HG02870 (cell line): ENCODE data around the gene RB1.
"Not testable (repeated sequence)": the region's sequence is repeated elsewhere in the genome, so short reads cannot be mapped to it uniquely, and the experiment has no call there.

Experiments
- ATAC-seq: cut with Tn5 transposase; IDR thresholded peaks from one replicate; pipeline ENCODE4 v1.9.1; 2021; ENCODE audit warnings: mild to moderate bottlenecking, moderate library complexity; ENCODE audit not compliant: unreplicated experiment

The RB1 gene

DNA sequence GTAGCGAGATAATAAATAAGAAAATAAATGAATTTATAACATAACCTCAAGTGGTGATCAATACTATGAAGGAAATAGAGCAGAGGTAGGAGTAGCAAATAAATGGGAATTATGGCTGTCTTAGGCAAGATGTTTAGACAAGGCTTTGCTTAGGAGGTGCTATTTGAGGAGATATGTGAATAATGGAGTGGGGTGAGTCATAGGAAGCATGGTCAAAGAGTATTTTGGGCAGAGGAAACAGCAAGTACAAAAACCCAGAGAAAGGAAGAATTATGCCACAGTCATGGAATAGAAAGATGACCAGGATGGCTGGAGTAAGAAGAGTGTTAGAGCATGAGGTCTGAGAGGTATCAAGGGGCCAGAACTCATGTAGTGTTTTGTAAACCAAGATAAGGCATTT, 142.9 kb downstream of the RB1 start:
- no peak for ATAC-seq

DNA sequence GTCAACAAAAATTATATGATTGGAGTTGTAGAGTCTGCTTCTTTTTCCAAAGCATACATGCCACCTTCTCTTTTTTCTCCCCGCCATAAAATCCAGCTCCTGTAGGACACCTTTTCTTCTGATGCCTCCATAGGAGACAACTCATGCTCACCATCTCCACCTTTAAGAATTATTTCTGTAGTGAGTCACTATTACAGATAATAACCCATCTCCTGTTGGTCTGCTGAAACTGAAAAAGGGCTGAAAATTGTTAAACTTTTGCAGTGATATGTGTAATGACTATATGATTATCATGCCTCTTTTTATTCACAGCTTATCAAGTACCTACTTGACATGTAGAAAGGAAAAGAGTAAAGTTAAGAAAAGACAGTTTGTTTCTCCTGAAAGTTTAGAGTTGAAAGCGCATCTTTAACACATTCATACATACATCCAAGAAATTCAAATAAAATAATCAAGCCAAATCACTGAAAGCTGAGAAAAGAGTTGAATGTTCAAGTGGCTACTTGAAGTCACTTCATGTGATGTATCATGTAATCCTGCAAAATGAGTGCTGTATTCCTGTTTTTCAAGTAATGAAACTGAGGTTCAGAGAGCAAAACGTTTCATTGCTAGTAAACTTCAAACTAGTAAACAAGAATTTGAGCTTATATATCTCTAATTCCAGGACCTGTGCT, 144.9 kb downstream of the RB1 start:
- ATAC-seq = no peak

DNA sequence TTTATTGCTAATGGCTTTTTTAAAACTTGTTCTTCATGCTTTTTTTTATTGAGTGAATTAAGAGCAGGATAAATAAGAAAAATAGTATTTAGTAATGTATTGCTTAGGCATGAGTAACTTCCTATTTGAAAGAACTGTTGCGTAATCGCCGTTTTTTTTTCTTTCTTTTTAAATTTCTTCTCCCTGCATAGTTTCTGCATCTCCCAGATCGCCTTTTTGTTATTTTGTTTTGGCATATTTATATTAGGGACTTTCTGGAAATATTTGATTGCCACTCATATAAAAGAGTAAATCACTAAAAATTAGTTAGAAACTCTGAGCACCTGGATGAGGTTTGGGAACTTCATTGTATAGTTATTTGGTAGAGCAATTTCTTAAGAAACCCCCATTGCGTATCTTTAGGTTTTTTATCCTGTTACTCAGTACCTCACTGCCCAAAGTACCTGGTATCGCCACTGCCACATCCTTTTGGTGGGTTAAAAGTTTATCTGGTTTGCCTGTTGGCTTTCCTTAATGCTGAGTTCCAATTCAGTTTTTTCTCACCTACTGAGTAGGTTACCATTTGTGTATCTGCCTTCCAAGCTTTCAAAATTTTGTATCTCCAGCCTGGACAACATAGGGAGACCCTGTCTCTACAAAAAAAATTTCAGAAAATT, 145.5 kb downstream of the RB1 start:
- ATAC-seq = no peak

DNA sequence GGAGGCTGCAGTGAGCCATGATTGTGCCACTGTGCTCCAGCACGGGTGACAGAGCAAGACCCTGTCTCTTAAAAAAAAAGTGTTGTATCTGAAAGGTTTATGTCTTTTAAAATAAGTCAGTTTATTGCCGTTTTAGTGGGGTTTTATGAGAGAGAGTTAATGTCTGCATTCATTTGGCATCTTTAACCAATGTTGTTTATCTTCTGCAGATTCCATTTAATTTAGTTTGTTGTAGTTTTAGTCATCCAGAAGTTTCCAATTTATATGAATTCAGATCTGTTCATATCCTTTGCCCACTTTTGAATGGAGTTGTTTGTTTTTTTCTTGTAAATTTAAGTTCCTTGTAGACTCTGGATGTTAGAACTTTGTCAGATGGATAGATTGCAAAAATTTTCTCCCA, 146.1 kb downstream of the RB1 start:
- no peak for ATAC-seq

DNA sequence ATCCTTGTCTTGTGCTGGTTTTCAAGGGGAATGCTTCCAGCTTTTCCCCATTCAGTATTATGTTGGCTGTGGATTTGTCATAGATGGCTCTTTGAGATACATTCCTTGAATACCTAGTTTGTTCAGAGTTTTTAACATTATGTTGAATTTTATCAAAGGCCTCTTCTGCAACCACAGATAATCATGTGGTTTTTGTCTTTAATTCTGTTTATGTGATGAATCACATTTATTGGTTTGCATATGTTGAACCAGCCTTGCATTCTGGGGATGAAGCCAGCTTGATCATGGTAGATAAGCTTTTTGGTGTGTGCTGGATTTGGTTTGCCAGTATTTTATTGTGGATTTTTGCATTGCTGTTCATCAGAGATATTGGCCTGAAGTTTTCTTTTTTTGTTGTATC, 147.6 kb downstream of the RB1 start:
- not testable (repeated sequence) for ATAC-seq

DNA sequence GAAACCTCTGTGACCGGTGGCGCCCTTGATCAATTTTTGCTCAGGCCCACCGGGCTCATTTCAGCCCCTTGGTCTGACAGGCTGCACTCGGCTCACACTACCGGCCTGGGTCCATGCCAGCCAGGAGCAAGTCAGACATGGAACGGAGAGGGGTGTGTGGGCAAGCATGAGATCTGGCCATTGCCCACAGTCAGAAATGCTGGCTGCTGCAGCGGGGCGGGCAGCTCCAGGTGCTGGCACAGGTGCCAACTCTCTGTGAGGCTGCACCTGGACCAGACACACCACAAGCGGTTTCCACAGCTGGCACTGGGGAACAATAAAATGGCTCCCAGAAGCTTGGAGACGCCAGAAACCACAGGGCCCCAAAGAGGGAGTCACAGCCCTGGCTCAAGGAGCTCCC, 153.0 kb downstream of the RB1 start:
- no peak for ATAC-seq

DNA sequence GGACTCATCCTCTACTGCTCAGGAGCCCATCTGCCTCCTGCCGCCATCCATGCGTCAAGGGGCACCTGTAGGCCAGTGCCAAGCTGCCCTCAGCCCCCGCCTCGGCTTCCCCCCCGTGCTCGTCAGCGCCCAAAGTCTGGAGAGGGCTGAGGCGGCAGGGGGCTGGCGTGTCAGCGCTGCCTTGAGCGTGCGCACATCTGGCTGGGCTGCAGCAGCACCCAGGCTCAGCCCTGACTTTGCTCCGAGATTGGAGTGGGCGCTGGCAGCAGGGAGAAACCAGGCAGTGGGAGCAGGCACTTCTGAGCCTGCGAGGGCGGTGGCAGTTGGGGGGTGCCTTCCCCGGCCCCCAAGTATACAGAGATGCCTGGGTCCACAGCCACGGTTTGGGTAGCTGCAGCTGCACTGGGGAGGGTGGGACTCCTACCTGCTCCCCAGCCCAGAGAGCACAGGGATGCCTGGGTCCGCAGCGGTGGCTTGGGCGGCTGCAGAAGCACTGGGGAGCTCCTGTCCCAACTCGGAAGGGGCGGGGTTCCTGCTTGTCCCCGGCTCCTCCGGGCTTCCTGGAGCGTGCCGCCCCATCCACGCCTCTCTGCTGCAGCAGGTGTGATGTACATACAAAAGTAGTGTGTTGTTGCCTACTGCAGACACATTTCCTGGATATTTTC, 154.2 kb downstream of the RB1 start:
- ATAC-seq = no peak

DNA sequence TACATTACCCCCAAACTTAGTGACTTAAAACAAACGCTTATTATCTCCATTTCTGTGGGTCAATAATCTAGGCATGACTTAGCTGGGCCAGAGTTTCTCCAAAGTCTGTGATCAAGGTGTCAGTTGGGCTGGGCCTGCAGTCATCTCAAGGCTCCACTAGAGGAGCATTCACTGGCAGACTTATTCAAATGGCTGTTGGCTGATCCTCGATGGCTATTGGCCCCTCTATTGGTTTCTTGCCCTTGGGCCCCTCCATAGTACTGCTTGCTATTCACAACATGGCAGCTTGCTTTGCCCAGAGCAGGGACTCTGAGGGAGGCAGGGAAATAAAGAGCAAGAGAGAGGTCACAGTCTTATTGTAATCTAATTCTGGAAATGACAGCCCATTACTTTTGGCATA, 171.7 kb downstream of the RB1 start:
- no peak for ATAC-seq

DNA sequence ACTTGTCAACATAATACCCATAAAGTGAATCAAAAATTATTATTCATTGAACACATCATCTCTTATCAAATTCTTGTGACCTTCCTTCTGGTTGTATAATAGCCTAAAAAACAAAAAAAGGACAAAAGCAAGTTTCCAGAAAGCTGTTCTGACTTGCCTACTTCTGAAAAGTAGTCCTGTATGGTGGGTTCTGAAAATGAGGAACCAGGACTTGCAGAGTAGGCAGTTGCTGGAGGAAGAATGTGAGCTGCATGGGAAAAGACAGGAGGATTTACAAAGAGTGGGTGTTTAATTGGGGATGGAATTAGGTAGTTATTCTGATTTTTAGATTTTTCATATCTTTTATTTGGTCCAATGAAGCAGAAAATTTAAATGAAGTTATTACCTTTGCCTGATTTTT, 172.7 kb downstream of the RB1 start:
- no peak for ATAC-seq

DNA sequence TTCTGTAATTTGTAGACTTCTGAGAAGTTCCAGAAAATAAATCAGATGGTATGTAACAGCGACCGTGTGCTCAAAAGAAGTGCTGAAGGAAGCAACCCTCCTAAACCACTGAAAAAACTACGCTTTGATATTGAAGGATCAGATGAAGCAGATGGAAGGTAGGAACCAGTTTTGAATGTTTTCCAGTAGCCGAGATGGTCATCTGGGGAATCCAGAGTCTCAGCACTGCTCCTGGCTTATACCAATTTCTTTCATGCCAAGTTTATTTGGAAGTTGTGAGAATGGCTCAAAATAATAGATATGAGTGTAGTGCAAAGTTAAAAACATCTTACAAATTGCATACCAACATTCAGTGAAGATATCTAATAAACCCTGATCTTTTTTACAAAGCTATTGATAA, 173.1 kb downstream of the RB1 start:
- ATAC-seq = no peak

DNA sequence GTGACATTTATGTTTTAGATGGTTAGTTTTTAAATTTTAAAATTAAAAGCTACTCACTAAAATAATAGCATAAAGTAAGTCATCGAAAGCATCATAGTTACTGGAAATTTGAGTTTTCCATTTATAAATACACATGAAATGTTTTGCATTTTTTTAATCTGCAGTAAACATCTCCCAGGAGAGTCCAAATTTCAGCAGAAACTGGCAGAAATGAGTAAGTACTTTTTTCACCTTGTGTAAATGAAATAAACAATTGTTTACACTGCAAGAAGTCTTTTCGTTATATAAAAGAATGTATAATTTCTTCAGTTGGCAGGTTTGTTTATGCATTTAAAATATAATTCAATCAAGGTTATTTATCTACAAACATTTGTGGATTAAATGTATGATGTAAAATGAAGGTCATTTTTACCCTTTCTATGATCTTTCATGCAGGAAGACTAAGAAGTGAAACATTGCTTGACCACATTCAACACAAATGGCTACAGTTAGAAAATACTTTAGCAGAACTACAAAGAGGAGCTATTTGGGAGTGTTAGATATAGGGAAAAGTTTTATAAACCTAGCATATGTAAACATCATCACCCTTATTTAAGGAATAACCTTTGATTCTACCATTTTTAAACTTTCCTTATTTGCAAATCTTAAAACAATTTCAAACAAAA, 173.8 kb downstream of the RB1 start:
- ATAC-seq = peak; percentile 50

DNA sequence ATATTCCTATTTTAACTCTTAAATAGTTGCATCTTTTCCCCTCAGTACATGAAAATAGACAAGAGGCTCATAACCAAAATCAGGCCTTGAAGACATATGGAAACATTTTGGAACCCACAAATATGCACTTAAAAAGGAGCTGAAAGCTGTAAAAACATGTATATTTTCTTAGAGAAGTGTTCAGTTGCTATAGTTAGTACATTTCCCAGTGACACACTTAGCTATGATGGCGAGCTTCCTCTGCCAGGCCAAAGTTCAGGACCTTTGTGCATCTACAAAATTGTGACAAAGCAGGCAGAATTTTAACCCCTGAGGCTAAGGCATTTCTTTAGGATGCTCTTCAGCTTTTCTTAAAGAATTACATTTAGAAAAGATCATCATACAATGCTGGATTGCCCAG, 174.8 kb downstream of the RB1 start:
- ATAC-seq = no peak

DNA sequence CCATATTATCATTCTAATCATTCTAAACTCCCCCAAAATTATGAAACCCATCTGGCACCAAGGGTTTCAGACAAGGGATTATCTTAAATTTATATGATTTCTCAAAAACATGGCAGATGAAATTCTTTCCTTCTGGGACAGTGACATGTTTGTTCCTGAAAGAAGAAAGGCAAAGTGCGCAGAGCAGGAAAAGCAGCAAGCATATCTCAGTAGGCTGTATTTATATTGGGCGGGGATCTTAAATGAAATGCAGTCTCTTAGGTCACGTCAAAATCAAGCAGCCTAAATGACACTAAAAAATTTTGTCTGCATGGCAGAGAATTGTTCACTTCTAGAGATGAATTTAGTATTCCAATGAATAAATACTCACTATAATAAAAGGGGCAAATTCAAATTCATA, 180.0 kb downstream of the RB1 start:
- no peak for ATAC-seq

DNA sequence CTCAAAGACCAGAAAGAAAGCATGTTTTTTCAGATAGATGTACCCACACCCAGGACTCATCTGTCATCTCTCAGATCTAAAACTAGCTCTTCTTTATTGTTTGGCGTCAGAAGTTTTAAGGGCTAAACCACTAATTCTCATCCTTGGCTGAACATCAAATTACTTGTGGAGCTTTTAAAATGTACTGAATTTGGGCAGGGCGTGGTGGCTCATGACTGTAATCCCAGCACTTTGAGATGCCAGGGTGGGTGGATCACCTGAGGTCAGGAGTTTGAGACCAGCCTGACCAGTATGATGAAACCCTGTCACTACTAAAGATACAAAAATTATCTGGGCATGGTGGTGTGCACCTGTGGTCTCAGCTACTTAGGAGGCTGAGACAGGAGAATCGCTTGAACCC, 181.9 kb downstream of the RB1 start:
- no peak for ATAC-seq

DNA sequence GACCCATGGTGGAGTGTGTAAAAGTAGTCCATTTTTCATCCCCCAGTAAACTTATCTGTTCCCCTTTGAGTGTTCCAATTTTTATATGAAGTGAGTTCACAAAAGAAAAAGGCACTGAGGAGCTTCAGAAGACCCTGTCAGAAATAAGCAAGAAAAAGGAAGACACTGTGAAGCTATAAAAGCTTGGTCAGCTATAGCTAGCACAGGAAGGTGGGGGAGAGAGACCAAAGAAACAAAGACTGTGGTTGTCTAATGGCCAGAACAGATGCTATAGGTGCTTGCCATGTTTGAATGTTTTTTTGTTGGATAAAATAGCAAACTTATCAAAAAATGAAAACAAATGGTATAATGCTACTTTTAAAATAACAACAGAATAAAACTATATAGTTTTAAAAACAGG, 182.8 kb downstream of the RB1 start:
- ATAC-seq = no peak

DNA sequence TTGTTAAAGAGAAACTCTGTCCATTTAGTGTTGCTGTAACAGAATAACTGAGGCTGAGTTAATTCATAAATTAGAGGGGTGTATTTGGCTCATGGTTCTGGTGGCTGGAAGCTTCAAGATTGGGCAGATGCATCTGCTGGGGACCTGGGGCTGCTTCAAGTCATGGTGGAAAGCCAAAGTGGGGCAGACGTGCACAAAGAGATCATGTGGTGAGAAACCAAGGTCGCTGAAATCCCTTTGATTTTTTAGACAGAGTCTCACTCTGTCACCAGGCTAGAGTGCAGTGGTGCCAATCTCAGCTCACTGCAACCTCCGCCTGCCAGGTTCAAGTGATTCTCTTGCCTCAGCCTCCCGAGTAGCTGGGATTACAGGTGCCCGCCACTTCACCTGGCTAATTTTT, 183.3 kb downstream of the RB1 start:
- no peak for ATAC-seq

DNA sequence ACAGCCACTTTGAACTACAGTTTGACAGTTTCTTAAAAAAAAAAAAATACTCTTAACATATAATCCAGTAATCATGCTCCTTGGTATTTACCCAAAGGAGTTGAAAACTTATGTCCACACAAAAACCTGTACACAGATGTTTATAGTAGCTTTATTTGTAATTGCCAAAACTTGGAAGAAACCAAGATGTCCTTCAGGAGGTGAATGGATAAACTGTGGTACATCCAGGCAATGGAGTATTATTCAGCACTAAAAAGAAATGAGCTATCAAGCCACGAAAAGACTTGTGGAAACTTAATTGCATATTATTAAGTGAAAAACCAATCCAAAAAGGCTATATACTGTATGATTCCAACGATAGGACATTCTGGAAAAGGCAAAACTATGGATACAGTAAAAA, 184.4 kb downstream of the RB1 start:
- no peak for ATAC-seq

DNA sequence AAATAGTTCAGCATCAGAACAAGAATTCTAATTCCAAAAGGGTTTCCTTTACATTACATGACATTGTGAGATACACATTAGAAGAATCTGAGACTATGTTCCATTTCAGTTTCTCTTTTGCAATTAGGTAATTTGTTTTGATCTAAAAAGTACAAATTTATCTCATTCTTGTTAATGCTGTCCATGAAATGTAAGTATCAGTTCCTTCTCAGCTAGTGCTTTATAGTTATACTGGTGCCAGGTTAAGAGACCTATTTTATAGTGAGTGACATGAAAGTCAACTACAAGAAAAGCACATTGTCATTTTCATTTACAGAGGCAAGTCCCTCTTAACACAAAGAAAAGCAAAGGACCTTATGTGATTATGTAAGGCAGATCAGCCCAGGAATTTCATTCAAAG, 185.4 kb downstream of the RB1 start:
- no peak for ATAC-seq

DNA sequence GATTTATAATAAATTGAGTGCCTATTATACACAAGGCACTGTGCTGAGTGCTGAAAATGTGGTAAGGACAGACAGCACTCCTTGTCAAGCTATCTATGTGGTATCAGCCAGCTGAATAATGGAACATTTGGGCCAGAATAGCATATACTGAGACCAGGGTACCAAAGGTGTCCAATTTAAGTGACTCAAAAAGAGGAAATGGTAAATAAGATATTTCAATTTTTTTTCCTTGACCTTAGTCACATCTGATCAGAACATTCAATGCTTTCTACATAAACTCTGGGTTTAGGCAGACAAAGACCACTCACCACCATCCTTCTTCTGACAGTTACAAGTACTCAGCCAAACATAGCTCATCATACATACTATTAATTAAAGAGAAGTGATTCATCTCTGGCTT, 186.1 kb downstream of the RB1 start:
- ATAC-seq = no peak

DNA sequence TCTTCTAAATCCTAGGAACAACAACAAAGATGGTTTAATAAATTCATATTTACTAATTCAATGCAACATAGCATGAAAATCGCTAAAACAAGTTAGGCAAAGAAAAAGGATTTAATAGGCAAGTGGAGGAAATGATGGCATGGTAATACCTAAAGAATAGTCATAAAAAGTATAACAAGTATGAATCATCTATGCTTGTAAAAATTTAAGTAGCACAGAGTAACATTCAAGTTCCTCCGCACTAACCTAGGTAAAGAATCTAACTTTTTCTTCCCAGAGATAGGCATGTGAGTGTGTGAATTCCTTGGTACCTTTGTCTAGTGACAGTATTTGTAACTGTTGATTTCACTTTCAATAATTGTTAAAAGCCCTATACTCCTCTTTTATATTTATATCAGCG, 186.7 kb downstream of the RB1 start:
- no peak for ATAC-seq

DNA sequence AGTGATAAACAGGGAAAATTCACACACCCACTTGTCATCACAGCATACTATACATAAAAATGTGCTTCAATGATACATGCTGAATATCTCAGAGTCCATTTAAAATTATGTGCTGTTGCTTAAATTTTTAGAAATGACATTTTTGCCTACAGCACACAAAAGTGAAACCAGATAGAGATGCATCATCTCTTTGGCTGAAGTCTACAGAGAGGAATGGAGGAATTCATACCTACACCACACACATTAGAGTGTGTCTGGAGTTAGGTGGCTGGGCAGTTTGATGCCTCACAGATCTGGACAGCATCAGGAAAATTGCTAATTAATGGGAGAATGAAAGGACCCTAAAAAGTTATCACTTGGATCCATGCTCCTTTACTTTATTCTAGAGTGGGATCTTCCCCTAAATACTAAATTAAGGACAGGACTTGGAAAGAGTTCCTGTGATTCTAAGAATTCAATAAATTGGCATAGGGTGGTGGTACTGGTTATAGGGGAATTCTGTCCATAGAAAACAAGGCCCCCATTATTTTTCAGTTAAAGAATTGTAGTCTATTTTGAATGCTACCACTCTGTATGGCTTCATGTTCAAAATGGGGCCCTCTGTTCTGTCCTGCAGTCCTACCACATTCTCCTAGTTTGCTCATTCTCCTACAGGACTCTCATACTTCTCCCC, 188.0 kb downstream of the RB1 start:
- peak; percentile 4 for ATAC-seq

DNA sequence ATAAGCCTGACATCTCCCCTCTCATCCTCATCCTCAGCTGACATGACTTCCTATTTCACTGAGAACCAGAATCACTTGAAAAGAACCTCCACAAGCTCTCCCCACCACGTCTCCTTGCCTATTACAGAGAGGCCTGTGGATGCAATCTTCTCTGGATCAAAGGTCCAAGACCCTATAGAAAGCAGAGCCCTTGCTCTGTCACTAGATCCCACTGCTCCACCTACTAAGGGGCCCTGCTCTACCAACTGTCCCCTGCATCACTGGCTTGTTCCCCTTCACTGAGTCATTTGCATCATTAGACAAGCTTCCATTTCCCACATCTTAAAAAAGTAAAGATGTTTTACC, 188.5 kb downstream of the RB1 start:
- ATAC-seq = peak; percentile 54
